Esophagus squamous epithelium (tissue), 5 donors: ENCODE results near the gene MOB3B. TPM values are rescaled to one million over a fixed set of nuclear protein-coding genes. Genes with fewer than 3 reads are reported as not detected.
"Not testable (repeated sequence)": the region's sequence is repeated elsewhere in the genome, so short reads cannot be mapped to it uniquely, and the experiment has no call there.

ENCODE experiments used
- DNase-seq: peaks from one replicate; lab custom pipeline; 2025; lab: John Stamatoyannopoulos, UW
- H3K27ac ChIP-seq, 4 donors: fragments of 200-600 bp; sonication (generic); one replicate each; pipeline ENCODE4 v1.5.1; 2016 to 2019; ENCODE audit warnings: mild to moderate bottlenecking in 1 of 4
- H3K27me3 ChIP-seq, 4 donors: fragments of 200-600 bp; sonication (generic); 1 replicate in 3 of 4; 2 replicates in 1 of 4; pipeline versions ENCODE4 v1.5.1 to v1.6.0; 2017 to 2021; ENCODE audit warnings: antibody characterized with exemption in 1 of 4
- H3K36me3 ChIP-seq, 3 donors: fragments of 200-600 bp; sonication (generic); one replicate each; pipeline ENCODE4 v1.5.1; 2016 to 2019
- H3K4me1 ChIP-seq, 3 donors: fragments of 200-600 bp; sonication (generic); one replicate each; pipeline ENCODE4 v1.5.1; 2017 to 2019
- H3K4me3 ChIP-seq, 4 donors: fragments of 200-600 bp; sonication (generic); 1 replicate in 3 of 4; 2 replicates in 1 of 4; pipeline ENCODE4 v1.5.1; 2016 to 2019; ENCODE audit warnings: mild to moderate bottlenecking in 2 of 4, moderate library complexity in 1 of 4
- H3K9me3 ChIP-seq, 3 donors: fragments of 200-600 bp; sonication (generic); one replicate each; pipeline ENCODE4 v1.5.1; 2016 to 2019
- CTCF ChIP-seq, 6 experiments: fragments of 450-650 bp in 4 of 6; fragments of 200-600 bp in 2 of 6; sonication (generic) in 2 of 6; IDR thresholded peaks; one replicate each; pipeline ENCODE4 v1.5.1; 2016 to 2019; ENCODE audit warnings: antibody characterized with exemption in 6 of 6, mild to moderate bottlenecking in 4 of 6, moderate library complexity in 4 of 6
- POLR2A ChIP-seq, 4 donors: fragments of 450-650 bp; IDR thresholded peaks; one replicate each; pipeline ENCODE4 v1.6.1; 2017; ENCODE audit warnings: antibody characterized with exemption in 4 of 4, mild to moderate bottlenecking in 4 of 4, moderate library complexity in 3 of 4
- WGBS, 2 donors: methylation state at CpG; one replicate each; pipeline ENCODE4 v1.1.5; 2018; 5-methylcytosine and 5-hydroxymethylcytosine counted together
- intact Hi-C: fragments of 100-400 bp; cut with DNase I; formaldehyde crosslinking; loops from one replicate; pipeline ENCODE4 v1.15.0; 2022
- total RNA-seq, 4 donors: library from RNA; depleted of rRNA; stranded (reverse); fragments of >200 nt; gene quantifications; one replicate each; pipeline ENCODE4 v1.1.0, GENCODE V29; 2016
- donor health status: DM: yes; HTN: yes; CAD: no.

Gene MOB3B
- total RNA-seq, 4 donors from 2014 or later, result 2.2 to 7.6 (median 5.2) TPM

DNA sequence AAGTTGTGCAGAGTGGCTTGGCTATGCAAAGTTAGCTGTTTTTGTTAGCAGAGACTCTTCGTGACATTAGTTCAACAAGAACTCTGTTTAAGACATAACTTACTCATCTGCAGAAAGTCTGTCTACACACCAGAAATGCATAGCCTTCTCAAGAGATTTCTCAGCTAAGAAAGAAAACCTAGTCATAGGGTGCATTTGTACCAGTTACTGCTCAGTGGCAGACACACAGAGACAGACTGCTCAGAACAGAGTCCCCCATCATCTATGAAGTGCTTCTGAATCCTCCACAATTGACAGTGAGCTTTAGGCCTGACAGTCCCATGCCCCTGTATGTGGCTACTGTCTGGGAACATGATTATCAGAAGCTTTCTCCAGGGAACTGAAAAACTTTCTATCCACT lies 61.6 kb downstream of the MOB3B start:
- Histone ChIP-seq H3K4me3 (no peak overlapping the region), H3K4me1 (peaks cover 4 to 39% (median 5%) of the 10 kb centered on the region in 3 donors), H3K9me3 (no peaks in the 10 kb centered on the region), H3K36me3 (no peaks in the 10 kb centered on the region), H3K27ac (peak overlapping the region in 1 of 4 donors; percentile 3), H3K27me3 (no peaks in the 10 kb centered on the region)
- no peak for DNase-seq
- TF ChIP-seq CTCF (IDR thresholded peaks at IDR 0.05) (no peak), POLR2A (IDR thresholded peaks at IDR 0.05) (no peak)
- intact Hi-C loops, result no loop called here
- WGBS, 2 donors, result 70 to 88% methylated on average over 1 of the region's 1 CpG

- TF ChIP-seq POLR2A (IDR thresholded peaks at IDR 0.05) (no peak), CTCF (IDR thresholded peaks at IDR 0.05) (no peak)
- Histone ChIP-seq H3K27me3 (no peaks in the 10 kb centered on the region), H3K4me3 (no peak overlapping the region), H3K9me3 (no peaks in the 10 kb centered on the region), H3K36me3 (no peaks in the 10 kb centered on the region), H3K27ac (no peak overlapping the region), H3K4me1 (peaks cover 4 to 34% (median 5%) of the 10 kb centered on the region in 3 donors)
- intact Hi-C loops, result no loop called here
- no peak for DNase-seq
- WGBS, 2 donors, result 77 to 79% methylated on average over 4 of the region's 4 CpGs
Measured at GRCh38 chr9:27467486-27467885, 62.1 kb downstream of the MOB3B start.

GRCh38 chr9:27466516-27466915 lies 63.1 kb downstream of the MOB3B start:
- H3K4me3 ChIP-seq, H3K27ac ChIP-seq, H3K27me3 ChIP-seq, H3K9me3 ChIP-seq, intact Hi-C loops, DNase-seq, H3K36me3 ChIP-seq: not testable (repeated sequence)
- WGBS, 2 donors, result 74 to 89% methylated on average over 6 of the region's 6 CpGs
- H3K4me1 ChIP-seq, result peaks cover 4 to 25% (median 5%) of the 10 kb centered on the region in 3 donors

DNA sequence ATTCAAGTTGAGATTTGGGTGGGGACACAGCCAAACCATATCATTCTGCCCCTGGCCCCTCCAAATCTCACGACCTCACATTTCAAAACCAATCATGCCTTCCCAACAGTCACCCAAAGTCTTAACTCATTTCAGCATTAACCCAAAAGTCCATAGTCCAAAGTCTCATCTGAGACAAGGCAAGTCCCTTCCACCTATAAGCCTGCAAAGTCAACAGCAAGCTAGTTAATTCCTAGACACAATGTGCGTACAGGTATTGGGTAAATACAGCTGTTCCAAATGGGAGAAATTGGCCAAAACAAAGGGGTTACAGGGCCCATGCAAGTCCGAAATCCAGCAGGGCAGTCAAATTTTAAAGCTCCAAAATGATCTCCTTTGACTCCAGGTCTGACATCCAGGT lies 64.7 kb downstream of the MOB3B start:
- DNase-seq, H3K27me3 ChIP-seq, H3K9me3 ChIP-seq, intact Hi-C loops, H3K27ac ChIP-seq, H3K4me3 ChIP-seq, H3K36me3 ChIP-seq: not testable (repeated sequence)
- WGBS, 2 donors, result 89 to 92% methylated on average over 3 of the region's 3 CpGs
- H3K4me1 ChIP-seq, result peaks cover 4 to 25% (median 13%) of the 10 kb centered on the region in 3 donors

DNA sequence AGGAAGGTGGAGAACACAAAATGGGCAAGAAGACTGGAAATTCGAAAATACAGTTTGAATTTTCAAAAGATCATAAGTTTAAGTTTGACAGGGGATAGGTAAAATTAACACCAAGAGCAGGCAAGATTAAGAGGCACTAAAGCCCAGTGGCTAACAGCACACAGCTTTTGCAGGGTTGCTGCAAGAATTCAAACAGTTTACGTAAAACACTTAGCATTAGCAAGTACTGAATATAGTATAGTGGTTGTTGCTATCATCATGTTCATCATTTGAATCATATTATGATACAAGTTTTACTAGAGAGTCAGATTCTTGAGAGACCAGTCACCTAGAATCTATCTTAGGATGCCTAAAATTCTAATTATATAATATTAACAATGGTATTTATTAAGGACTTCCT lies 66.8 kb downstream of the MOB3B start:
- Histone ChIP-seq H3K4me3 (no peak overlapping the region), H3K27ac (no peak overlapping the region), H3K36me3 (no peaks in the 10 kb centered on the region), H3K9me3 (no peaks in the 10 kb centered on the region), H3K27me3 (no peaks in the 10 kb centered on the region), H3K4me1 (peaks cover 4 to 22% (median 15%) of the 10 kb centered on the region in 3 donors)
- intact Hi-C loops, result no loop called here
- TF ChIP-seq CTCF (IDR thresholded peaks at IDR 0.05), result no peak
- TF ChIP-seq POLR2A (IDR thresholded peaks at IDR 0.05), result no peak
- no peak for DNase-seq
- 79 to 81% methylated on average over 2 of the region's 2 CpGs for WGBS, 2 donors

GRCh38 chr9:27462434-27462833 lies 67.2 kb downstream of the MOB3B start:
- Histone ChIP-seq H3K36me3 (no peaks in the 10 kb centered on the region), H3K27ac (no peak overlapping the region), H3K9me3 (no peaks in the 10 kb centered on the region), H3K4me1 (peaks cover 4 to 26% (median 15%) of the 10 kb centered on the region in 3 donors), H3K27me3 (no peaks in the 10 kb centered on the region), H3K4me3 (no peak overlapping the region)
- TF ChIP-seq CTCF (IDR thresholded peaks at IDR 0.05) (no peak), POLR2A (IDR thresholded peaks at IDR 0.05) (no peak)
- 68 to 81% methylated on average over 2 of the region's 2 CpGs for WGBS, 2 donors
- DNase-seq, result no peak
- intact Hi-C loops, result no loop called here
